Measurements from ENCODE around the gene HERPUD2.
"Not testable (repeated sequence)": the region's sequence is repeated elsewhere in the genome, so short reads cannot be mapped to it uniquely, and the experiment has no call there.

The HERPUD2 gene

GRCh38 chr7:35677582-35678356 is 17.2 kb downstream of the HERPUD2 start:
- DNase-seq (ENCODE audit: low spot score), result no peak

- DNase-seq (ENCODE audit: low spot score), result no peak
Measured at GRCh38 chr7:35676211-35676610, 18.7 kb downstream of the HERPUD2 start.

GRCh38 chr7:35670856-35671569 is 23.9 kb downstream of the HERPUD2 start:
- no peak for DNase-seq (ENCODE audit: low spot score)

- DNase-seq (ENCODE audit: low spot score), result not testable (repeated sequence)
Measured at GRCh38 chr7:35660411-35660810, 34.5 kb downstream of the HERPUD2 start.

GRCh38 chr7:35658606-35659201 is 36.2 kb downstream of the HERPUD2 start:
- DNase-seq (ENCODE audit: low spot score), result no peak

GRCh38 chr7:35657125-35657524 is 37.8 kb downstream of the HERPUD2 start:
- DNase-seq (ENCODE audit: low spot score), result no peak

GRCh38 chr7:35654558-35654957 is 40.4 kb downstream of the HERPUD2 start:
- DNase-seq (ENCODE audit: low spot score), result not testable (repeated sequence)

GRCh38 chr7:35652124-35652523 is 42.8 kb downstream of the HERPUD2 start:
- no peak for DNase-seq (ENCODE audit: low spot score)

GRCh38 chr7:35650751-35651150 is 44.2 kb downstream of the HERPUD2 start:
- no peak for DNase-seq (ENCODE audit: low spot score)

- no peak for DNase-seq (ENCODE audit: low spot score)
Measured at GRCh38 chr7:35649711-35650110, 45.2 kb downstream of the HERPUD2 start.

- no peak for DNase-seq (ENCODE audit: low spot score)
Measured at GRCh38 chr7:35648367-35648766, 46.6 kb downstream of the HERPUD2 start.

- DNase-seq (ENCODE audit: low spot score), result no peak
Measured at GRCh38 chr7:35647171-35647574, 47.8 kb downstream of the HERPUD2 start.

GRCh38 chr7:35646289-35647023 is 48.5 kb downstream of the HERPUD2 start:
- DNase-seq (ENCODE audit: low spot score), result no peak

- no peak for DNase-seq (ENCODE audit: low spot score)
Measured at GRCh38 chr7:35645691-35646090, 49.2 kb downstream of the HERPUD2 start.

GRCh38 chr7:35630024-35630972 is 64.6 kb downstream of the HERPUD2 start:
- DNase-seq (ENCODE audit: low spot score), result no peak

GRCh38 chr7:35624299-35625186 is 70.4 kb downstream of the HERPUD2 start:
- peak; percentile 66 for DNase-seq (ENCODE audit: low spot score)

- no peak for DNase-seq (ENCODE audit: low spot score)
Measured at GRCh38 chr7:35623381-35623780, 71.6 kb downstream of the HERPUD2 start.

- DNase-seq (ENCODE audit: low spot score), result no peak
Measured at GRCh38 chr7:35619863-35620262, 75.1 kb downstream of the HERPUD2 start.

GRCh38 chr7:35617041-35617440 is 77.9 kb downstream of the HERPUD2 start:
- no peak for DNase-seq (ENCODE audit: low spot score)

GRCh38 chr7:35613150-35613549 is 81.8 kb downstream of the HERPUD2 start:
- no peak for DNase-seq (ENCODE audit: low spot score)
